Measurements from ENCODE around the gene GUCA1C.

The GUCA1C gene

DNA sequence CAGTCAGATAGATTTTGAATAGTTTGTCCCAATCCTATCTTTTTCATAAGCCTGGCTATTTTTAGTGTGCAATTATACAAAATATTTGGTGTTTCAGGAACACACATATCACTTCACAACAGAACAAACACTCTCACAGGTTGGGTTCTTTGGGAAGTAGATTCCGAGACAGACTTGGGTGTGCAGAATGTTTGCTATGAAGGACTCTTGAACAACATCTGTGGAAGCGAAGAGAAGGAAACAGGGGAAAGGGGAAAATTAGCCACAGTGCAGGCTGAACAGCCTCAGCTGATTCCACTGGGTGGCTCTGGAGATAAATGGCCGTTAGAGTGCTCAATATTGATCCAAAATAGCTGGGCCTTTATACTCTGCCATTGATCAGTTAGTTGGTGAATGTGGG lies 61.8 kb downstream of the GUCA1C start:
- in situ Hi-C loops (cut with HindIII; ENCODE audit: low sequenced_read_pairs): no loop called here
- no peak overlapping the region for H3K4me3 ChIP-seq (ENCODE audit: low read depth, low read length)
- TF ChIP-seq, protein P1, sequence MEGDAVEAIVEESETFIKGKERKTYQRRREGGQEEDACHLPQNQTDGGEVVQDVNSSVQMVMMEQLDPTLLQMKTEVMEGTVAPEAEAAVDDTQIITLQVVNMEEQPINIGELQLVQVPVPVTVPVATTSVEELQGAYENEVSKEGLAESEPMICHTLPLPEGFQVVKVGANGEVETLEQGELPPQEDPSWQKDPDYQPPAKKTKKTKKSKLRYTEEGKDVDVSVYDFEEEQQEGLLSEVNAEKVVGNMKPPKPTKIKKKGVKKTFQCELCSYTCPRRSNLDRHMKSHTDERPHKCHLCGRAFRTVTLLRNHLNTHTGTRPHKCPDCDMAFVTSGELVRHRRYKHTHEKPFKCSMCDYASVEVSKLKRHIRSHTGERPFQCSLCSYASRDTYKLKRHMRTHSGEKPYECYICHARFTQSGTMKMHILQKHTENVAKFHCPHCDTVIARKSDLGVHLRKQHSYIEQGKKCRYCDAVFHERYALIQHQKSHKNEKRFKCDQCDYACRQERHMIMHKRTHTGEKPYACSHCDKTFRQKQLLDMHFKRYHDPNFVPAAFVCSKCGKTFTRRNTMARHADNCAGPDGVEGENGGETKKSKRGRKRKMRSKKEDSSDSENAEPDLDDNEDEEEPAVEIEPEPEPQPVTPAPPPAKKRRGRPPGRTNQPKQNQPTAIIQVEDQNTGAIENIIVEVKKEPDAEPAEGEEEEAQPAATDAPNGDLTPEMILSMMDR (IDR thresholded peaks at IDR 0.05; ENCODE audit: low read depth, low read length): no peak
- no peak for DNase-seq (ENCODE audit: low read depth, low spot score)

DNA sequence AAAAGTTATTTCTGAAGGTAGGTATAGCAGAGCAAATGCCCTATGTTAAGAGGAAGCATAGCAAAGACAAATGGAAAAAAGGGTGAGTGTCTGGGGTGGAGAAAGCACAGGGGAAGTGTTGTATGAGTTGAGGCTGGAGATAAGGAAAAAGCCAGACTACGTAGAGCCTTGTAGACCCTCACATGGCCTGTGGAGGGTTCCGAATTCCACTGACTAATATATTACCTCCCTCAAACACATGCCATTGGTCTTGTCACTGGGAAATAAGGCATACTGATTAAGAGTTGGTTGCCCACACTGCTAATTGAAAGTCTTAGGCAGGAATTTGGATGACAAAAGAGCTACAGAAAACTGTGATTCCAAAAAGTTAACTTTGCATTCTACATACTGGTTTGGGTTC lies 65.9 kb downstream of the GUCA1C start:
- in situ Hi-C loops (cut with HindIII; ENCODE audit: low sequenced_read_pairs): no loop called here
- no peak for DNase-seq (ENCODE audit: low read depth, low spot score)
- H3K4me3 ChIP-seq (ENCODE audit: low read depth, low read length): no peak overlapping the region
- TF ChIP-seq, protein P1 (IDR thresholded peaks at IDR 0.05; ENCODE audit: low read depth, low read length): no peak

DNA sequence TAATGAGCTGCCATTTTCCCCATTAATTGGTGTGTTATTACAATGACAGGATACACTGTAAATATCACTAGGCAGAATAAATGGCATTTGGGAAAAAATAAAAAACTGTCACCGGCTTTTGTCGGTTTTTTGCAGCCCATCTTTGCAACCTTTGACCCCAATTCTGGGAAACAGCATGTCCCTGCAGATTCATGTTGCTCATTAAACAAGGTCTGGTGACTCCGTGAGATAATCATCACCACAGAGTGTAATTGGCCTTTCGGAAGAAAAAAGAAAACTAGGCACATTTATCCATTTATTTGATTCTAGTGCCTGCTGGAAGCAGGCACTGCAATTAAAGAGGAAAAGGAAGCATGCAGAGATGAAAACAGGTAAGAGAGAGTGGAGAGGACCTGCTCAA lies 66.6 kb downstream of the GUCA1C start:
- TF ChIP-seq, protein P1 (IDR thresholded peaks at IDR 0.05; ENCODE audit: low read depth, low read length): no peak
- DNase-seq (ENCODE audit: low read depth, low spot score): no peak
- H3K4me3 ChIP-seq (ENCODE audit: low read depth, low read length): no peak overlapping the region
- in situ Hi-C loops (cut with HindIII; ENCODE audit: low sequenced_read_pairs): no loop called here

DNA sequence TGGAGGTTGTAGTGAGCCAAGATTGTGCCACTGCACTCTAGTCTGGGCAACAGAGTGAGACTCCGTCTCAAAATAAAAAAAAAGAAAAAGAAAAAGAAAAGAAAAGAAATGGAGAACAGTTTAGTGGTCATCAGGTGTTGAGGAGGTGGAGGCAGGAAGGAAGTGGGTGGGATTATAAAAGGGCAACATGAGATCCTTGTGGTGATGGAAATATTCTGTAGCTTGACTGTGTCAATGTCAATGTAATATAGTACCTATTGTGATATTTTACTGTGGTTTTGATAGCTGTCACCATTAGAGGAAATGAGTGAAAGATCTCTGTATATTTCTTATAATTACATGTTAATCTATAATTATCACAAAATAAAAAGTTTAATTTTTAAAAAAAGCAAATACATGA lies 70.3 kb downstream of the GUCA1C start:
- DNase-seq (ENCODE audit: low read depth, low spot score): no peak
- H3K4me3 ChIP-seq (ENCODE audit: low read depth, low read length): no peak overlapping the region
- in situ Hi-C loops (cut with HindIII; ENCODE audit: low sequenced_read_pairs): no loop called here
- TF ChIP-seq, protein P1 (IDR thresholded peaks at IDR 0.05; ENCODE audit: low read depth, low read length): no peak

DNA sequence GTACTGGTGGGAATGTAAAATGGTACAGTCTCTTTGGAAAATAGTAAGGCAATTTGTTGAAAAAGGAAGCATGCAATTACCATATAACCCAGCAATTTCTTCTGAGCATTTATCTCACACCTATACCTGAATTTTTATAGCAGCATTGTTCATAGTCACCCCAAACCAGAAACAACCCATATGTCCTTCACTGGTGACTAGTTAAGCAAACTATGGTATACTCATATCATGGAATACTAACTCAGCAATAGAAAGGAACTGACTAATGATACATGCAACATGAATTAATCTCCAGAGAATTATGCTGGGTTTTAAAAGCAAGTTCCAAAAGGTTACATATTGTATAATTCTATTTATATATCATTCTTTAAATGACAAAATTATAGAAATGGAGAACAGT lies 70.9 kb downstream of the GUCA1C start:
- no peak overlapping the region for H3K4me3 ChIP-seq (ENCODE audit: low read depth, low read length)
- TF ChIP-seq, protein P1 (IDR thresholded peaks at IDR 0.05; ENCODE audit: low read depth, low read length): no peak
- in situ Hi-C loops (cut with HindIII; ENCODE audit: low sequenced_read_pairs): no loop called here
- no peak for DNase-seq (ENCODE audit: low read depth, low spot score)

DNA sequence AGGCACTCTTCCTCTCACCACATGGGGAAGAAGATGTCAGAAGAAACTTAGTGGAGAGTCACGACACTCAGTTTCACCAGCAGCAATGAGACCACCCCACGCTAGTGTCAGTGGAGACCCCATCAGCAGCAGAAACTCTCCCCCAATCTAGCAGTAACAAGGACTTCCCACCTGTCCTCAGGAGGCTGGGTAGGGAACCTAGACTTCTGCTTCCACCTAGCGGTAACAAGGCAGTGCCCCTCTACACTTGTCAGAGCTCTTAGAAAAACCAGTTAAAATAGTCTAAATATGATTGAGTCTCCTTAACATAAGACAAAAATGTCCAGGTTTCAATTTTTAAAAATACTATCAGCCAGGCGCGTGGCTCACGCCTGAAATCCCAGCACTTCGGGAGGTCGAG lies 73.8 kb downstream of the GUCA1C start:
- in situ Hi-C loops (cut with HindIII; ENCODE audit: low sequenced_read_pairs): no loop called here
- H3K4me3 ChIP-seq (ENCODE audit: low read depth, low read length): no peak overlapping the region
- TF ChIP-seq, protein P1 (IDR thresholded peaks at IDR 0.05; ENCODE audit: low read depth, low read length): no peak
- no peak for DNase-seq (ENCODE audit: low read depth, low spot score)

DNA sequence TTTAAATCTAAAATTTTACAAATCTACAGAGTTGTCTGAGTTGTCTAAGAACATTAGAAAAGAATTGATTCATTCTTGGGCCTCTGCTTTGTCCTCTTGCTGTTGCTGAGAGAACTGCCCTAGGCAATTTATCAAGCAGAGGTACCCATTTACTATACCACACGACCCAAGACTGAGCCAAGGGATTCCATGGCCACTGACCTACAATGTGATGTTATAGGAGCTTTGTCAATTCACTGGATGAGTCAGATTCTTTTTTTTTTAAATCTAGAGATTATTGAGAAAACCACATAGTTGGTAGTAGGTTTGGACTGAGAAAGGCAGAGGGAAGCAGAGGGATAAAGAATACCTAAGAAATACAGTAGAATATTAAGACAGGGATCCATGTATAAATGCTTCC lies 75.8 kb downstream of the GUCA1C start:
- H3K4me3 ChIP-seq (ENCODE audit: low read depth, low read length): no peak overlapping the region
- DNase-seq (ENCODE audit: low read depth, low spot score): no peak
- TF ChIP-seq, protein P1 (IDR thresholded peaks at IDR 0.05; ENCODE audit: low read depth, low read length): no peak
- in situ Hi-C loops (cut with HindIII; ENCODE audit: low sequenced_read_pairs): no loop called here

Data from astrocyte of the spinal cord (primary cell).